SIG-M5 (cell line): ENCODE data around the gene STARD7.
"Not testable (repeated sequence)": the region's sequence is repeated elsewhere in the genome, so short reads cannot be mapped to it uniquely, and the experiment has no call there.

Experiments used
- DNase-seq: peaks from one replicate; lab custom pipeline; 2025; lab: John Stamatoyannopoulos, UW

STARD7 gene, protein sequence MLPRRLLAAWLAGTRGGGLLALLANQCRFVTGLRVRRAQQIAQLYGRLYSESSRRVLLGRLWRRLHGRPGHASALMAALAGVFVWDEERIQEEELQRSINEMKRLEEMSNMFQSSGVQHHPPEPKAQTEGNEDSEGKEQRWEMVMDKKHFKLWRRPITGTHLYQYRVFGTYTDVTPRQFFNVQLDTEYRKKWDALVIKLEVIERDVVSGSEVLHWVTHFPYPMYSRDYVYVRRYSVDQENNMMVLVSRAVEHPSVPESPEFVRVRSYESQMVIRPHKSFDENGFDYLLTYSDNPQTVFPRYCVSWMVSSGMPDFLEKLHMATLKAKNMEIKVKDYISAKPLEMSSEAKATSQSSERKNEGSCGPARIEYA

DNA sequence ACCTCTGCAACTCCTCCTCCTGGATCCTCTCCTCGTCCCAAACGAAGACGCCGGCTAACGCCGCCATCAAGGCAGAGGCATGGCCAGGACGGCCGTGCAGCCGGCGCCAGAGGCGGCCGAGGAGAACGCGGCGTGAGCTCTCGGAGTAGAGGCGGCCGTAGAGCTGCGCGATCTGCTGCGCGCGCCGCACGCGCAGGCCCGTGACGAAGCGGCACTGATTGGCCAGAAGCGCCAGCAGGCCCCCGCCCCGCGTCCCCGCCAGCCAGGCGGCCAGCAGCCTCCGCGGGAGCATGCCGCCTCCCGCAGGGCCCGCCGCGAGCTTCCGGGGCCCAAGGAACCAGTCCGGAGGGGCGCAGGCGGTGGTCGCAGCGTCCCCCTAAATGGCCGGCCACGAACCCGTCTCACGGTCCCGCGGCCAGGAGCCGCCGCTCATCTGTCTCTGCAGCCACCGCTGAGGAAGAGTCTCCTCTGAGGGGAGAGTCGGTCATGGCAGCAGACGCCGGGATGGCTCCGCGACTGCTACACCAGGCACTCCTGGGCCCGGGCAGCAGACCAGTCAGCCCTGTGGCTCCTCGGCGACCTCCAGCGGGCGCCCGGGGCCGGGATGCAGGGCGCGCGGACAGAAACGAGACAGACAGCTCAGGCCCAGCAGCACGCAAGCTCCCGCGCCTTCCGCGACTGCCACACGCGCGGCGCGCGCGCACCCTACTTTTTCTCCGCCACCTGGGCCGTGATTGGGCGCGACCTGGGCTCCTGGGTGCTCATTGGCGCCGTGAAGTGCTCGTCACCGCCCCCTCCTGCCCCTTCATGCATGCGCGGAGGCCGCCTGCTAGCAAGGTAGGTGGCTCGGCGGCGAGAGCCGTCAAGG lies at the start of gene STARD7:
TSS of gene STARD7 (minus strand) at position 685 of the 868 bp plus-strand sequence. CDS start at position 292, 393 bp downstream.
- DNase-seq = peak; percentile 70

DNA sequence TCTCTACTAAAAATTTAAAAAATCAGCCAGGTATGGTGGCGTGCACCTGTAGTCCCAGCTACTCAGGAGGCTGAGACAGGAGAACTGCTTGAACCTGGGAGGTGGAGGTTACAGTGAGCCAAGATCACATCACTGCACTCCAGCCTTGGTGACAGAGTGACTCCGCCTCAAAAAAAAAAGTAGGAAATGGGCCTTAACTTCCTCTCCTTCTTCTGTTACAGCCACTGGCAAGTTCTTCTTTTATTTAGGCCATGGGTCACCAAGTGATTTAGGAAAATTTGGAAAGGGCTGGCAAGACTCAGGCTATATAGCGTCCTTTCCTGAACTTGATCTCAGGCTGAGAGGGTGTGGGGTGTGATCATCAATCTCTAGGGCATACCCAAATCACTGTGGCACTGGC lies 49.1 kb upstream of the STARD7 start:
- DNase-seq = not testable (repeated sequence)

DNA sequence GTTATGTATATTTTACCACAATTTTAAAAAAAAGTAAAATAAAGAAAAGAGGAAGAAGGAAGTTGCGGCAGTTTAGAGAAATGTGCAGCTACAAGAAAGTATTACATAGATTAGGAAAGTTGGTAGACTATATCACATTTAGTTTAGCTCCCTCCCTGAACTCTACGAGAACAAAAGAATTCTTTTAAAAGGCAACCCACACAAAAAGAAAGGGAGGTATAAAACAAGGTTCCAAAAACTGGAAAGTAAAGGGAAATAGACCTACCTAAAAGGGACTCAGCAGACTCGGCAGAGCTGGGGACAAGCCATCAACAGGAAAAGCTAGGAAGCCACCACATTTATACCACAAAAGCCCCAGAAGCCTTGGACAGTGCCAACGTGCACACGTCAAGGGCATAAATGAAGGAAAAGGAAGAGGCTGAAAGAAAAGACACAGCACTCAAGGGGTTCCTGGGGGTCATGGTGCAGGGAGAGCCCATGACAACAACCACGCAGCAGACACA lies 48.0 kb upstream of the STARD7 start:
- DNase-seq = no peak

DNA sequence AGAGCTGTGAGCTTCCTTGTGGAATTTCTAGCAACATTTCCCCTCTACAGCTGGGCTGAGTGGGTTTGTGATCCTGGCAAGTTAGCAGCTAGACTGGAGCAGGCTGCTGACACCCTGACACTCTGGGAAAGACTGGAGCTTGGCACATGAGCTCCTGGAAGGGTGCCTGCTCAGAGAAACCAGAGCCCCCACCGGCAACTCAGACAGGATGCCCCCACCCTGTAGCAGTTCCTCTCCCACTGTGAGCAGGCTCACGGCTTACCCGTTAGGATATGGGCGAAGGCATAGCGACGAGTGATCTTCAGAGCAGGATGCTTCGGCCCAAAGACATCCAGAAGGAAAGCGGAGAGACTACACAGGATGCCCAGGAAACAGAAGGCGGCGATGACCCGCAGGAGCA lies 45.9 kb upstream of the STARD7 start:
- DNase-seq = no peak

DNA sequence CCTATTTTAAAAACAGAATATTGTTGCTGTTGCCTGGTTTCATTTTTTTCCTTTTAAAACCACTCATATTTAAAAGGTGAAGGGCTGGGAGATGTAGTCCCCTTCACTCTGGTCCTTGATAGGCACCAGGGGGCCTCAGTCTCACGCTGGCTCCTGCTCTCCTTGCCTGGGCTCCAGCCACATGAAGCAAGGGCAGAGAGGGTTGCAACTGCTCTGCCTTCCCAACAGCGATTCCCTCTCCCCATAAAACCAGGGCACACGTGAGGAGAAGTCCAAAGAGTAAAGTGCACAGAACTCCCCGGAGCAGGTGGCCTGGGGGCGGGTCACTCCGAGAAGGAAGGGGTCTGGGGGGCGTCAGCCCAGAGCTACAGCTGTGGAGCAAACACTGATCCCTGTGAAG lies 44.4 kb upstream of the STARD7 start:
- no peak for DNase-seq

DNA sequence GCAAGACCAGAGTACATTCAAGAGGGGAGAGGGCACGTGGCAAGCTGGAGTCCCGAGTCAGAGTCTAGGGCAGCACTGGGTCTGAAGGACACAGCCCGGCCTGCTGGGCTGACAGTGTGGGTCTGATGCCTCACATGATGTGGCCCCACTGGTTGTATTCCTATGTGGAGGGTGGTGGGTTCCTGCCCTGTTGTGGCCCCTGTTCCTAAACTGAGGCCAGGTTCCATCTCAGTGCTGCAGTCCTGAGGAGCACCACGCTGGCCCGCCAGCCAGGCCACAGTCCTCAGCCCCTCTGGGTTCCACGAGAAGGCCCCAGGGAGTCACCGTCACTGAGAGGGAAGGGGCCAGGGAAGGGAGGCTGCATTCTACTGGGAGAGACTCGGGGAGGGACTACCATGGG lies 43.9 kb upstream of the STARD7 start:
- DNase-seq = no peak

DNA sequence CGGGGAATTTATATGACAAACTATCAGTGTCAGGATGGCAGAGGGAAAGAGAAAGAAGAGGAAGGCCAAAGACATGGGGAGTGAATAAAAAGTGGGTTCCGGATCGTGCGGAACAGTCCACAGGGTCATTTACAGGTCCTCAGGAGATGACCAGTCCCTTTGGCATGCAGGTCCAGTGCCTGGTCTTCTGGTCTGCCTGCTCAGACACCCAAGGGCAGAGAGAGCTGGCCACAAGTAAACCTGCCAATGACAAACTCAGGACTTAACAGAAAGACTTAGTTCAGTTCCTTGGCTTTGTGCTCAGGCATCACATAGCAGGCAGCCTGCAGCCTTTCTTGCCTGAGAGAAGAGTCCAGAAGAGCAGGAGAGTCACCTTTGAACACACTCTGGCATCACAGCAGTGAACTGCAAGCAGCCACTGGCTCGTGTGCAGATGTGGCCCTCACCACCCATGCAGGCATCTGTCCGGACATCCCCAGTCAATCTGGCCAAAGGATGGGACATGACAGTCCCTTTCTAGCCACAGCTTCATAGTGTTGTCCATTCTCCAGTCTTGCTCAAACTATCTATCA lies 43.2 kb upstream of the STARD7 start:
- DNase-seq = no peak

DNA sequence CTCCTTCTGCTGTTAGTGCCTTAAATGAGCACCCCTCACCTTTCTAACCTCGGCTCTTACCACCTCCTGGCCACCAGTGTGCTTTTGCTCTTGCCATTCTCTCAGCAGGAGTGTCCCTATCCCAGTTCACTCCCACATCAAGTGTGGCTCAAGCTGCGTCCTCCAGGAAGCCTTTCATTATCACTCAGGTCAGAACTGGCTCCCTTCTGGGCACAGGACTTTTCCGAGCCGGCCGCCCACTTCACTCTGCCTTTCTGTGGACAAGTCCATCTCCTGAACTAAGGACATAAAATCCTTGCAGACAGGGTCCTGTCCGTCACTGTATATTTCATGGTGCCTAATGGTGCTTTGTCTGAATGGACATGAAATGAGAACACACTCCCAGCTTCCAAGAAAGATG lies 41.6 kb upstream of the STARD7 start:
- DNase-seq = no peak

DNA sequence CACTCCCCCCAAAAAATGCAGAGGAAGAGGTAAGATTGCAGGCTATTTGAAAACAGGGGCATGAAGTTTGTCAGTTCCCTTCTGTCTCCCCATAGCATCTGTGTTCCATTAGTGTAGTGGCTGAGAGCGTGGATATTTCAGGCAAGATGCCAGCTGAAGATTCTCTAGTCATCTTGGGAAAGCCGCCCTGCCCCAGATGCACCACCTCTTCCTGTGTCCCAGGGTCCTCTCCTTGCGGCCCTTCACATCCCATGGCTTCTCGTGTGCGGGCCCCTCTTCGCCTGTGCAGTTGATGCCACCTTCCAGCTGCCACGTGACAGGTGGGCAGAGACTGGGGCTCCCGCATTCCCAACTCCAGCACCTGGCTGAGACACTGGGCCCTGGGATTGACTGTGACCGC lies 41.0 kb upstream of the STARD7 start:
- DNase-seq = no peak

DNA sequence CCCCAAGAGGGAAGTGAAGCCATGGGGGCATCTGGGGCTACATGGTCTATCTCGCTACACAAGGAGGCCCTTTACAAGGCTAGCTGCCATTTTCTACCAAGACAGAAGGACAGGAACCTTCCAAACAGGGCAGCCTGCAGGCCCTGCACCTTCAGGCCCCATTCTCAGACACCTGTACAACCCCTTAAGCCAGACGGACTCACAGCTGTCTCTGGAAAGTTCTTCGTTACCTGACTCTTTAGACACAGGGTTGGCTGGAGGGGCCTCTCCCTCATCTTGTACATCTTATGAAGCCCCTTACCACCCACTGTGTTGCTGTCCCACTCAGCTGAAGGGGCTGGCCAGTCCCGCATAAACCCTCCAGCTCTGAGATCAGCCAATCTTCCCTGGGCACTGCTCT lies 40.0 kb upstream of the STARD7 start:
- DNase-seq = no peak

DNA sequence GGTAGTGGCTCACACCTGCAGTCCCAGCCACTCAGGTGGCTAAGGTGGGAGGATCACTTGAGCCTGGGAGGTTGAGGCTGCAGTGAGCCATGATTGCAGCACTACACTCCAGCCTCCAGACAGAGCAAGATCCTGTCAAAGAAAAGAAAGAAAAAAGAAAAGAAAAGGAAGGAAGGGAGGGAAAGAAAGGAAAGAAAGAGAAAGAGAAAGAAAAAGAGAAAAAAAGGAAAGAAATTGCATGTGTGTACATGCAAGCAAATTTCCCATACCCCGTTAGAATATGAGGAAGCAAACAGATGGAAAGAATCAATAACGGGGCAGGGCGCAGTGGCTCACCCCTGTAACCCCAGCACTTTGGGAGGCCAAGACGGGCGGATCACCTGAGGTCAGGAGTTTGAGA lies 39.3 kb upstream of the STARD7 start:
- DNase-seq = no peak

DNA sequence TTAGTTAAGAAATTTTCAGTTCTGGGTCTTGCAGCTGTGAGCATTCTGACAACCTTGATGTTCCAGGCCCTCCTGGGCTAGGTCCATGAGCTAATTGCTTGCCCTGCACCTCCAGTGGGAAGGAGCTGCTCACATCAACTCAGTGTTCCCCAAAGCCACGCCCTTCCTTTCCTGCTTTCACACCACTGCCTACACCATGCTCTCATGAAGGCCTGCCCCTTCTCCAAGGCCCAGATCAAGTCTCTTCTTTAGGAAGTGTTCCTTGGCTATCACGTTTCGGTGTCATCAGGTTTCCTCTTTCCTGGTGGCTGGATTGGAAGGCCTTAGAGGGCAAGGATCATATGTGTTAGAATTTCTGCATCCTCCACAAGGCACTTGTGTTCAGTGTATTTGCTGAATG lies 38.4 kb upstream of the STARD7 start:
- DNase-seq = no peak

DNA sequence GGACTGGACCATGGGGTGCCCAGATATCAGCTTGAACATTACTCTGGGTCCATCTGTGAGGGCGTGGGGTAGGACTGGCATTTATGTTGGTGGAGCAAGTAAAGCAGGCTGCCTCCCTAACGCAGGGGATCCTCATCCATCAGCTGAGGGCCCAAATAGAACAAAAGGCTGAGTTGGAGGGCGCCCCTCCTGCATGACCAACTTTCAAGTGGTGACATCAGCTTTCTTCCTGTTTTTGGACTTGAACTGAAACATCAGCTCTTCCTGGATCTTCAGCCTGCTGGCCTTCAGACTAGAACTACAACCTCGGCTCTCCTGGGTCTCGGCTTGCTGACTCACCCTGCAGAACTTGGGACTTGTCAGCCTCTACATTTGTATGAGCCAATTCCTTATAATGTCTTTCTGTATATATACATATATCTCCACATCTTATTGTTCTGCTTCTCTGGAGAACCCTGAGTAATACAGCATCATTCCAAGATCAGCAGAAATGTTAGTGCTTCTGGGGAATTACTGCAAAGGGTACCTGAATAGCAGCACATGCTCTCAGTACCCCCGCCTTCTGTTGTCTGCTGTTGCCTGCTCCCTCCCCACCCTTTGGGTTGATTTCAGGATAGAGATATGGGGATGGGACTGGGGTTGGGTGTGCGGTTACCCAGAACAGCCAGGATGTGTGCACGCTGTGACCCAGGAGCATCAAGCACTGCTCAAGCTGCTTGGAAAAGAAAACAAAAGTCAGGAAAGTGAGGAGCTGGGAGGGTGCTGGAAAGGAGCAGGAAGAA lies 37.2 kb upstream of the STARD7 start:
- peak; percentile 33 for DNase-seq

DNA sequence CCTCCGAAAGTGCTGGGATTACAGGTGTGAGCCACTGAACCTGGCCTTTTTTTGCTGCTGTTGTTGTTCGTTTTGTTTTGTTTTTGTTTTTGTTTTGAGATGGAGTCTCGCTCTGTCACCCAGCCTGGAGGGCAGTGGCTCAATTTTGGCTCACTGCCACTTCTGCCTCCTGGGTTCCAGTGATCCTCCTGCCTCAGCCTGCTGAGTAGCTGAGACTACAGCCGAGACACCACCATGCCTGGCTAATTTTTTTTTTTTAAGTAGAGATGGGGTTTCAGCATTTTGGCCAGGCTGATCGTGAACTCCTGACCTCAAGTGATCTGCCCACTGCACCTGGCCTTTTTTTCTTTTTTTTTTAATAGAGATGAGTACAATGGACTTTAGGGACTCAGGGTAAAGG lies 35.2 kb upstream of the STARD7 start:
- no peak for DNase-seq

DNA sequence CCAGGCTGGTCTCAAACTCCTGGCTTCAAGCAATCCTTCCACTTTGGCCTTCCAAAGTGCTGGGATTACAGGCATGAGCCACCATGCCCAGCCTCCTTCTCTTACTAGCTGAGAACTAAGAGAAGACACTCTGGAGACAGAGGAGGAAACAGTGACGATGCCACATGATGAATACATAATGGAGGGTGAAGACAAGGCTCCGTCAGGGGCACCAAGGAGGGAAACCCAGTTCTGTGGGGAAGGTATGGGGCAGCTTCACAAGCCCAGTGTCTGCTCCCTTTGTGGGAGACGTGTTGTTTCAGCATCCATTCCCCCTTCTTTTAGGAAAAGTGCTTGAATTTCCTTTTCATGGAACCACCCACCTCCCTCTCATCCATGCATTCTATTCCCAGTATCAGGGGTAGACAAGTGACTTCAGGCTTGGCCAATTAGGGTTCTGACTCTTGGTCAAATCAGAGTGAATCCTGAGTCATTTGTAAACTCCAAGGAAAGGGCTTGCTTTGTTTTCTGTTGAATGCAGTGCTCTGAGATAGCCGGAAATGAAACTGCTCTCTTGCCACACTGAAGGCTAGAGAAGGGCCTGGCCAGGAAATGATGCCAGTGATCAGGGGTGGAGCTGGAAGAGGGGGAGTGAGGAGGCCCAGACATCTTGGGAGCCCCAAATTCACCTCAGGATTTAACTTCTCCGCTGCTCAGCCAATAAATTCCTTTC lies 33.4 kb upstream of the STARD7 start:
- peak; percentile 33 for DNase-seq

DNA sequence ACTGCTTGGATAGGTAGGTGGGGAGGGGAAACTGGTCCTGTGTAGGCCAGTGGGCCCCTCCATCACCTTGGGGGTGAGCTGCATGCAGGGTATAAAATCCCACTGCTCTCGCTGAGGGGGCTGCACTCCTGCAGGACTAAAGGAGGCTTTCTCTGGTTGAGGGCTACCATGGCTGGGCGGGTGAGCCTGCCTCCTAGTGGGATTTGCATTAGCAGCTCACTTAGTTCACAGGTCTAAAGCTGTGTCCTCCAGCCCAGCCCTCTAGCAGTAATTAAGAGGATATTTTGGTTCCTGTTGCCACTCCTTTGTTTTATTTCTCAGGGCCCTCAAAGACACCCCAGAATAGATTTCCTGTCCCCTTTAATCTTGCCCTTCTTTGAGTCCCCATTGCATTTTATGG lies 32.6 kb upstream of the STARD7 start:
- no peak for DNase-seq

DNA sequence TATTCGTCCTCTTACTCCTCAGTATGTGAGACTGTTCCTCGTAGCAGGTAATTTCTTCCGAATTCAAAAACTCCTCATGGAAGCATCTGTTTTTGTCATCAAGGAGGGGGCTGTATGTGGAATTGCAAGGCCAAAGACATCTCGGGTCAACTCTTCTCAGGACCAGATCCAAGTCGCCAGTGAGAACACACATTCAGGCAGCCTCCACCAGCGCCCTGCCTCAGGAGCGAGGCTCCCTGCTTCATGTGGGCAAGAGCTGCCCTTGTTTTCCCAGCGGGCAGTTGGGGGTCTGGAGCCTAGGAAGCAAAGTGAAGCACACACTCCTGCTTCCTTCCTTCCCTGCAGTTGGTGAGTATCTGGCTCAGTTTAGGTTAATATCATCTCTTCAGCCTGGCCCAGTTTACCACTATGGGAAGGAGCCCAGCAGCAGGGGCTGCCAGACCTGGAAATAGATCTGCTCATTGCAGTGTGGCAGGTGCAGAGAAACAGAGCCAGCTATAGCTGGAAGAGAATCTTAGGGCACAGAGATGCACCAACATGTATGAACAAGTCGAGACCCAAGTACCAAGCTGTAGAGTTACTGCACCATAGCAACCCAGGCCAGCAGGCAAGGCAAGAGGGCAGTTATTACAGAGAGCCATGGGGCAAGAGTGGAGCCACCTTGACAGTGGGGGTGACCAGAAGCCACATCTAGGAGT lies 31.9 kb upstream of the STARD7 start:
- DNase-seq = no peak

DNA sequence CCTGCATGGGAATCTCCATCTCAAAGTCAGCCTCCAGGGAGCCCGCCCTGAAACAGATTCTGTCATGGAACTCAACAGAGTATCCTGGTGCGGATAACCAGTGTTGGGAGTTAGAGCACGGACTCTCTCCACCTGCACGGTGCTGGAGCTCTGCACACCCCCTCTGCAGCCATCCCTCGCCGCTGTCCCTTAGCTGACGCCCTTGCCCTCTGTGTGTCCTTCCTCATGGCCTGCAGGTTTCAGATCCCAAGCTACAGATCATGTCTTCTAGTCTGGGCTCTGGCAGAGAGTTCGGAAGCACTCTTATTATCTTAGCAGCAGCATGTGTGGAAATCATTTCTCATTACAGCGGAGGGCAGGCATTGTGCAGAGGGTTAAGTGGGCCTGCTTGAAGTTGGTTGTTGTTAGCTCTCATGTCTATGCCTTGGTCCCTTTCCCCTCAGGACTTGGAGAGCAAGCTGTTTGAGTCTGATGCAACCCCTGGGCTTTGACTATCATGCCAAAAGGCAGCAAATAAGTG lies 31.2 kb upstream of the STARD7 start:
- DNase-seq = no peak

DNA sequence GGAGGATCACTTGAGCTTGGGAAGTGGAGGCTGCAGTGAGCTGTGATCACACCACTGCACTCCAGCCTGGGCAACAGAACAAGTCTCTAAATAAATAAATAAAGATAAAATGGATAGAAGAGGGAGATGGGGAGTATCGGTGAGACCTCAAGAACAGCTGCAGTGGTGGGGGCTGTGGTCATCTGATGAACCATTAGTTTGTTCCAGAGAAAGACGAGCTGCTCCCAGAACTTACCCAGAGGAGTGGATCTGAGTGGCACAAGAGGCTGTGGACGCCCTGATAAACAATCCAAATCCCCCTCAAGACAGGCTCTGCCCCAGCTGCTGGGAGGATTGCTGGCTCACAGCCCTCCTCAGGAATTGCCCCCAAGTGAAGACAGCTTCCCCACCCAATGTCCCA lies 30.5 kb upstream of the STARD7 start:
- DNase-seq = no peak

DNA sequence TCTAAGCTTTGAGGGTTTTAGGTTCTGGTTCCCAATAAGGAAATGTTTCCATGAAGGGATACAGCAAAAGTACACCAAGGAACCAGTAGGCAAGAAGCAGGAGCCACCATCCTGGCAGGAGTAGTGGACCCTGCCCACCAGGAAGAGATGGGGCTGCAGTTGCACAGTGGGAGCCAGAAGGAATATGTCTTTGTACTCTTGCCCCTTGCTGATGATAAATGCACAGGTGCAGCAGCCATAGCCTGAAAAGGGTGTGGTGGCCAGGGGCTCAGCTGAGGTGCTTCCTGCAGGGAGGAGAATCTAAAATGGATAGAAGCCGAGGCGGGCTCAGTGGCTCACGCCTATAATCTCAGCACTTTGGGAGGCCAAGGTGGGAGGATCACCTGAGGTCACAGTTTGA lies 29.6 kb upstream of the STARD7 start:
- DNase-seq = no peak
